HepG2 (cell line): Measurements from ENCODE around the gene CAPG. TPM values are rescaled to one million over a fixed set of nuclear protein-coding genes. Genes with fewer than 3 reads are reported as not detected.

Experiments
- HDAC2 ChIP-seq: sonication (generic); formaldehyde crosslinking; IDR thresholded peaks from 2 replicates; pipeline ENCODE4 v1.4.0; 2020; ENCODE audit warnings: missing genetic modification reagents
- NCOA1 ChIP-seq: sonication (generic); formaldehyde crosslinking; IDR thresholded peaks from 2 replicates; pipeline ENCODE4 v1.9.0; 2021; ENCODE audit warnings: missing genetic modification reagents
- ONECUT2 ChIP-seq: sonication (generic); formaldehyde crosslinking; IDR thresholded peaks from 2 replicates; pipeline ENCODE4 v1.4.0; 2020; ENCODE audit warnings: missing genetic modification reagents
- TBP ChIP-seq: sonication (generic); formaldehyde crosslinking; IDR thresholded peaks from 2 replicates; pipeline ENCODE4 v1.5.0; 2020; ENCODE audit warnings: missing genetic modification reagents
- THYN1 ChIP-seq: sonication (generic); formaldehyde crosslinking; IDR thresholded peaks from 2 replicates; pipeline ENCODE4 v1.8.1; 2023; ENCODE audit warnings: low read depth, mild to moderate bottlenecking, moderate library complexity, missing genetic modification reagents, borderline replicate concordance
- ZBTB8A ChIP-seq: sonication (generic); formaldehyde crosslinking; IDR thresholded peaks from 2 replicates; pipeline ENCODE4 v1.4.0; 2020; ENCODE audit warnings: mild to moderate bottlenecking, low read depth, missing genetic modification reagents, borderline replicate concordance
- ZNF274 ChIP-seq: sonication (generic); formaldehyde crosslinking; IDR thresholded peaks from 2 replicates; pipeline ENCODE4 v1.5.1; 2020; ENCODE audit warnings: mild to moderate bottlenecking, missing genetic modification reagents
- ZNF562 ChIP-seq: sonication (generic); formaldehyde crosslinking; IDR thresholded peaks from 2 replicates; pipeline ENCODE4 v1.8.0; 2022; ENCODE audit warnings: missing genetic modification reagents, borderline replicate concordance
- ZNF563 ChIP-seq: sonication (generic); formaldehyde crosslinking; IDR thresholded peaks from 2 replicates; pipeline ENCODE4 v1.8.0; 2022; ENCODE audit warnings: mild to moderate bottlenecking, moderate library complexity, missing genetic modification reagents
- ZNF75D ChIP-seq: sonication (generic); formaldehyde crosslinking; IDR thresholded peaks from 2 replicates; pipeline ENCODE4 v1.8.1; 2023; ENCODE audit warnings: missing genetic modification reagents, mild to moderate bottlenecking, borderline replicate concordance
- polyA plus RNA-seq, 8 experiments: library from polyadenylated mRNA; depleted of rRNA in 3 of 8; stranded (reverse) in 7 of 8; unstranded in 1 of 8; fragments of >200 nt; fragmentation: Illumina TruSeq in 4 of 8; extraction: Trizol in 4 of 8; gene quantifications; 2 replicates each; pipeline versions ENCODE4 v1.2.1 to v1.2.3, GENCODE V29; 2011 to 2016; ENCODE audit warnings: low read depth in 4 of 8, missing spikeins in 1 of 8, mixed read lengths in 1 of 8; ENCODE audit not compliant: insufficient read depth in 1 of 8
- total RNA-seq, 5 experiments: library from RNA; depleted of rRNA; stranded (reverse); fragments of >200 nt; fragmentation: Illumina TruSeq; extraction: Trizol; gene quantifications; 2 replicates each; pipeline ENCODE4 v1.2.3, GENCODE V29; 2016; ENCODE audit warnings: low read depth in 1 of 5
- TF ChIP-seq, protein P1 (sequence below): sonication (generic); formaldehyde crosslinking; IDR thresholded peaks from 2 replicates; pipeline ENCODE4 v1.4.0; 2020; ENCODE audit warnings: missing genetic modification reagents, borderline replicate concordance
- TF ChIP-seq, protein P2 (sequence below): sonication (generic); formaldehyde crosslinking; IDR thresholded peaks from 2 replicates; pipeline ENCODE4 v1.9.0; 2021; ENCODE audit warnings: missing genetic modification reagents, mild to moderate bottlenecking, borderline replicate concordance
- TF ChIP-seq, protein P3 (sequence below): sonication (generic); formaldehyde crosslinking; IDR thresholded peaks from 2 replicates; pipeline ENCODE4 v1.4.0; 2020; ENCODE audit warnings: mild to moderate bottlenecking, low read depth, missing genetic modification reagents

Gene CAPG
- total and polyA plus RNA-seq, 2 of the 13 experiments (the other 11 are each of a cell fraction or from before 2014, with no cell fraction given): 12.7 to 18.2 TPM

DNA sequence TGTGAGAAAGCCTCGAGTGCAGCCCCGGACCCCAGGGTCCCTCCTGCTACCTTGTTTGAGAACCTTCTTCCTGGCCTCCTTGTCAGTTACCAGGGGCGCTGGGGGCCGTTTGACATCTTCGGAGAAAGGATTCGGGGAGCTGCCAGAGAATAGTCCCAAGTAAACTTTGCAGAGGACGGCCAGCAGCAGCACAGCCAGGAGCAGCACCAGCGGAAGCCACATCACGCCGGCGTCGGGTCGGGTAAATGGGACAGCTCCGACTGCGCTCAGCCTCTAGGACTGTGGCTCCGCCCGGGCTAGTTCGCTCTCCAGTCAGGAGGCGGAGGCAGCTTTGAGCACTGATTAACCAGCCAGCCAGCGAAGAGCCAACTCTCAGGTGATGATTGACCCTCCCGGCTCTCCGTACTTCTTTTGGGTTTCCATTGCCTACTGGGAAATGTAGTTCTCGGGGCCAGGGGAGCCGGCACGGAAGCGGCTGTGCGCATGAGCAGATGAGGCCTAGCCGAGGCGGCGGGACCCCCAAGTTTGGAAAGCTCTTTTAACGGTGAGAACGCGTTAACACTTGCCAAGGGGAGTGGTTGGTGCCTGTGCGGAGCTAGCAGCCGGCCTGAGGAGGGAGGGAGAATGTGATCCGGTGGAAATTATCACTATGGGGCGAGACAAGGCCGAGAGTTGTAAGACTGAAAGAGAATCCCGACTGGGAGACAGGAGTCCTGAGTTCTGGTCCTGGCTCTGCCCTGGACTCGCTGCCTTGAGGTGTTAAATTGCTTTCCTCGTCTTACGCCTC lies 55.7 kb downstream of the CAPG start, which contains the start of the genes ELMOD3 and RETSAT (continued):
- TF ChIP-seq, protein P1, sequence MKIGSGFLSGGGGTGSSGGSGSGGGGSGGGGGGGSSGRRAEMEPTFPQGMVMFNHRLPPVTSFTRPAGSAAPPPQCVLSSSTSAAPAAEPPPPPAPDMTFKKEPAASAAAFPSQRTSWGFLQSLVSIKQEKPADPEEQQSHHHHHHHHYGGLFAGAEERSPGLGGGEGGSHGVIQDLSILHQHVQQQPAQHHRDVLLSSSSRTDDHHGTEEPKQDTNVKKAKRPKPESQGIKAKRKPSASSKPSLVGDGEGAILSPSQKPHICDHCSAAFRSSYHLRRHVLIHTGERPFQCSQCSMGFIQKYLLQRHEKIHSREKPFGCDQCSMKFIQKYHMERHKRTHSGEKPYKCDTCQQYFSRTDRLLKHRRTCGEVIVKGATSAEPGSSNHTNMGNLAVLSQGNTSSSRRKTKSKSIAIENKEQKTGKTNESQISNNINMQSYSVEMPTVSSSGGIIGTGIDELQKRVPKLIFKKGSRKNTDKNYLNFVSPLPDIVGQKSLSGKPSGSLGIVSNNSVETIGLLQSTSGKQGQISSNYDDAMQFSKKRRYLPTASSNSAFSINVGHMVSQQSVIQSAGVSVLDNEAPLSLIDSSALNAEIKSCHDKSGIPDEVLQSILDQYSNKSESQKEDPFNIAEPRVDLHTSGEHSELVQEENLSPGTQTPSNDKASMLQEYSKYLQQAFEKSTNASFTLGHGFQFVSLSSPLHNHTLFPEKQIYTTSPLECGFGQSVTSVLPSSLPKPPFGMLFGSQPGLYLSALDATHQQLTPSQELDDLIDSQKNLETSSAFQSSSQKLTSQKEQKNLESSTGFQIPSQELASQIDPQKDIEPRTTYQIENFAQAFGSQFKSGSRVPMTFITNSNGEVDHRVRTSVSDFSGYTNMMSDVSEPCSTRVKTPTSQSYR (CRISPR knock-in tag): peak; percentile 54; the same call in 1 of the 2 replicates
- TF ChIP-seq TBP (CRISPR knock-in tag) (peak; percentile 81; the same call in 1 of the 2 replicates), ZNF274 (CRISPR knock-in tag) (peak; percentile 69; the same call in 1 of the 2 replicates), ONECUT2 (CRISPR knock-in tag) (peak; percentile 74), ZBTB8A (peak; percentile 85; the same call in 1 of the 2 replicates), HDAC2 (CRISPR knock-in tag) (peak; percentile 49; the same call in 1 of the 2 replicates), ZNF563 (CRISPR knock-in tag) (peak; percentile 98), THYN1 (CRISPR knock-in tag) (no peak; the same call in 1 of the 2 replicates), ZNF75D (CRISPR knock-in tag) (no peak), NCOA1 (CRISPR knock-in tag) (no peak; the same call in 1 of the 2 replicates), ZNF562 (CRISPR knock-in tag) (no peak)
- TF ChIP-seq, protein P2, sequence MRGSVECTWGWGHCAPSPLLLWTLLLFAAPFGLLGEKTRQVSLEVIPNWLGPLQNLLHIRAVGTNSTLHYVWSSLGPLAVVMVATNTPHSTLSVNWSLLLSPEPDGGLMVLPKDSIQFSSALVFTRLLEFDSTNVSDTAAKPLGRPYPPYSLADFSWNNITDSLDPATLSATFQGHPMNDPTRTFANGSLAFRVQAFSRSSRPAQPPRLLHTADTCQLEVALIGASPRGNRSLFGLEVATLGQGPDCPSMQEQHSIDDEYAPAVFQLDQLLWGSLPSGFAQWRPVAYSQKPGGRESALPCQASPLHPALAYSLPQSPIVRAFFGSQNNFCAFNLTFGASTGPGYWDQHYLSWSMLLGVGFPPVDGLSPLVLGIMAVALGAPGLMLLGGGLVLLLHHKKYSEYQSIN (CRISPR knock-in tag): no peak
- TF ChIP-seq, protein P3, sequence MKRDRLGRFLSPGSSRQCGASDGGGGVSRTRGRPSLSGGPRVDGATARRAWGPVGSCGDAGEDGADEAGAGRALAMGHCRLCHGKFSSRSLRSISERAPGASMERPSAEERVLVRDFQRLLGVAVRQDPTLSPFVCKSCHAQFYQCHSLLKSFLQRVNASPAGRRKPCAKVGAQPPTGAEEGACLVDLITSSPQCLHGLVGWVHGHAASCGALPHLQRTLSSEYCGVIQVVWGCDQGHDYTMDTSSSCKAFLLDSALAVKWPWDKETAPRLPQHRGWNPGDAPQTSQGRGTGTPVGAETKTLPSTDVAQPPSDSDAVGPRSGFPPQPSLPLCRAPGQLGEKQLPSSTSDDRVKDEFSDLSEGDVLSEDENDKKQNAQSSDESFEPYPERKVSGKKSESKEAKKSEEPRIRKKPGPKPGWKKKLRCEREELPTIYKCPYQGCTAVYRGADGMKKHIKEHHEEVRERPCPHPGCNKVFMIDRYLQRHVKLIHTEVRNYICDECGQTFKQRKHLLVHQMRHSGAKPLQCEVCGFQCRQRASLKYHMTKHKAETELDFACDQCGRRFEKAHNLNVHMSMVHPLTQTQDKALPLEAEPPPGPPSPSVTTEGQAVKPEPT: peak; percentile 91; the same call in 1 of the 2 replicates
